Left colon (tissue), 2 donors: ENCODE data around the gene AUP1. TPM values are rescaled to one million over a fixed set of nuclear protein-coding genes. Genes with fewer than 3 reads are reported as not detected.

Experiments used
- ATAC-seq: fragments of 200-7000 bp; cut with Tn5 transposase; one replicate; pipeline ENCODE4 v1.9.1; 2020; ENCODE audit warnings: mild to moderate bottlenecking, moderate library complexity
- DNase-seq, 2 donors: peaks; one replicate each; pipeline ENCODE4 v3.0.0-alpha.2; 2020
- intact Hi-C, 2 donors: fragments of 100-400 bp; cut with DNase I in 1 of 2; cut with micrococcal nuclease in 1 of 2; formaldehyde crosslinking; loops; one replicate each; pipeline versions ENCODE4 v1.11.2 to v1.14.0; 2022; cut with DNase I, micrococcal nuclease
- total RNA-seq, 2 donors: library from RNA; stranded (reverse); fragmentation: NEBNext Ultra II Directional; extraction: Animal tissue kit (Norgen Biotek cat#: 25700); gene quantifications; one replicate each; pipeline ENCODE4 v1.2.1, GENCODE V29; 2021
- donor health status: DM: no; HTN: no; CAD: no.
- donor health status: DM: yes; HTN: yes; CAD: no.

AUP1 gene
- total RNA-seq, 2 donors from 2014 or later = 124 to 133 TPM

GRCh38 chr2:74559912-74560311, 30.4 kb upstream of the AUP1 start:
- ATAC-seq (peak; percentile 40), DNase-seq (no peak)
- intact Hi-C loops = no loop called here

- DNase-seq (no peak), ATAC-seq (peak; percentile 17)
- intact Hi-C loops = no loop called here
Observed at GRCh38 chr2:74558284-74559230, 29.1 kb upstream of the AUP1 start.

- DNase-seq = no peak
- intact Hi-C loops = no loop called here
- no peak for ATAC-seq
Observed at GRCh38 chr2:74556831-74557370, 27.4 kb upstream of the AUP1 start.

- ATAC-seq = no peak
- intact Hi-C loops = no loop called here
- DNase-seq = no peak
Observed at GRCh38 chr2:74556159-74556558, 26.7 kb upstream of the AUP1 start.

GRCh38 chr2:74555610-74556103, 26.2 kb upstream of the AUP1 start:
- DNase-seq = no peak
- intact Hi-C loops = no loop called here
- ATAC-seq = no peak

GRCh38 chr2:74554820-74555531, 25.5 kb upstream of the AUP1 start:
- ATAC-seq = peak; percentile 71
- intact Hi-C loops = no loop called here
- peak; percentile 50 to 76 for DNase-seq

GRCh38 chr2:74553892-74554819, 24.6 kb upstream of the AUP1 start, which contains the start of the genes DOK1 and LOXL3:
TSS of gene DOK1 (plus strand) at chr2:74554720. CDS start at chr2:74554755, 35 bp downstream.
TSS of gene LOXL3 (minus strand) at chr2:74553942. CDS start at chr2:74552634, 1,308 bp downstream.
- intact Hi-C loops = no loop called here
- ATAC-seq (peak; percentile 83), DNase-seq (peak; percentile 88 to 96)

GRCh38 chr2:74552914-74553811, 23.7 kb upstream of the AUP1 start:
- ATAC-seq (no peak), DNase-seq (no peak)
- intact Hi-C loops = no loop called here

- intact Hi-C loops = no loop called here
- ATAC-seq (no peak), DNase-seq (no peak)
Observed at GRCh38 chr2:74551942-74552913, 22.7 kb upstream of the AUP1 start.

GRCh38 chr2:74551530-74551929, 22.0 kb upstream of the AUP1 start:
- no peak for DNase-seq
- ATAC-seq = no peak
- intact Hi-C loops = no loop called here

GRCh38 chr2:74550231-74550630, 20.7 kb upstream of the AUP1 start:
- DNase-seq = no peak
- ATAC-seq = no peak
- intact Hi-C loops = no loop called here

- intact Hi-C loops = no loop called here
Observed at GRCh38 chr2:74548900-74549826, 19.7 kb upstream of the AUP1 start.

GRCh38 chr2:74548285-74548899, 18.9 kb upstream of the AUP1 start:
- intact Hi-C loops = no loop called here
- ATAC-seq (no peak), DNase-seq (no peak)

More at GRCh38 chr2:74548900-74549826, 19.7 kb upstream of the AUP1 start:
- peak; percentile 90 for ATAC-seq
- peak; percentile 71 to 80 for DNase-seq

GRCh38 chr2:74546004-74546403, 16.5 kb upstream of the AUP1 start:
- ATAC-seq (no peak), DNase-seq (no peak)
- intact Hi-C loops = no loop called here

- DNase-seq (no peak), ATAC-seq (no peak)
- intact Hi-C loops = no loop called here
Observed at GRCh38 chr2:74544634-74545033, 15.1 kb upstream of the AUP1 start.
